HCT116 (cell line): ENCODE measurements around the gene PPIH. TPM values are rescaled to one million over a fixed set of nuclear protein-coding genes. Genes with fewer than 3 reads are reported as not detected.

Source experiments
- ATAC-seq: fragments of 200-7000 bp; cut with Tn5 transposase; 2 replicates; pipeline ENCODE4 v1.9.1; 2020; ENCODE audit warnings: mild to moderate bottlenecking, moderate library complexity
- BruUV-seq: library from RNA; stranded (reverse); fragments of 400-500 nt; replicated peaks from 2 replicates; lab custom pipeline; 2021; lab: Mats Ljungman, UMichigan
- CTCF ChIA-PET: fragments of 300-600 bp; sonication (Branson Sonifier 250); formaldehyde crosslinking; loops from one replicate; lab custom pipeline; 2021; ENCODE audit warnings: antibody characterized with exemption; lab: Charles Lee
- POLR2A ChIA-PET: fragments of 300-600, 350-600 bp; sonication (Branson Sonifier 250); formaldehyde crosslinking; loops from one replicate; lab custom pipeline; 2021; ENCODE audit warnings: antibody characterized with exemption; lab: Charles Lee
- RAD21 ChIA-PET, 2 experiments: fragments of 300-600 bp; sonication (Branson Sonifier 250); formaldehyde crosslinking; loops; one replicate each; lab custom pipeline; 2023; ENCODE audit warnings: low total read pairs in 2 of 2; ENCODE audit not compliant: uncharacterized antibody in 2 of 2, unreplicated experiment in 2 of 2, low non-redundant PET in 1 of 2; lab: Charles Lee
- DNase-seq: peaks from one replicate; pipeline ENCODE4 v3.0.0-alpha.2; 2010; ENCODE audit warnings: low read depth, low spot score
- H2AFZ ChIP-seq: fragments of 200-600 bp; shearing (Covaris generic), sonication (generic); 2 replicates; pipeline ENCODE4 v1.6.1; 2017; ENCODE audit warnings: low read depth, mixed run types, mixed read lengths, antibody characterized with exemption, low read length; ENCODE audit not compliant: poor library complexity, severe bottlenecking
- H3K27ac ChIP-seq: 2 replicates; pipeline ENCODE4 v1.5.1; 2012; ENCODE audit warnings: low read depth, low read length
- H3K27me3 ChIP-seq: fragments of 200-600 bp; sonication (generic); 2 replicates; pipeline ENCODE4 v1.6.1; 2016; ENCODE audit warnings: mixed run types, low read length, mixed read lengths; ENCODE audit not compliant: insufficient read depth
- H3K36me3 ChIP-seq, 2 experiments: fragments of 200-500 bp in 1 of 2; fragments of 200-600 bp in 1 of 2; sonication (Bioruptor generic) in 1 of 2; sonication (generic) in 1 of 2; 2 replicates each; pipeline versions ENCODE4 v1.5.1 to v1.6.1; 2014 to 2016; ENCODE audit warnings: low read length in 2 of 2, inconsistent platforms in 1 of 2, mixed read lengths in 1 of 2, mixed run types in 1 of 2; ENCODE audit not compliant: insufficient read depth in 2 of 2, control insufficient read depth in 1 of 2
- H3K4me1 ChIP-seq, 2 experiments: fragments of 200-600 bp in 1 of 2; sonication (generic) in 1 of 2; 2 replicates each; pipeline versions ENCODE4 v1.5.1 to v1.6.1; 2012 to 2017; ENCODE audit warnings: low read length in 2 of 2, inconsistent platforms in 1 of 2, mild to moderate bottlenecking in 1 of 2, mixed read lengths in 1 of 2, mixed run types in 1 of 2, moderate library complexity in 1 of 2; ENCODE audit not compliant: insufficient read depth in 2 of 2, control insufficient read depth in 1 of 2
- H3K4me2 ChIP-seq: fragments of 200-600 bp; sonication (generic); 2 replicates; pipeline ENCODE4 v1.6.1; 2017; ENCODE audit warnings: mixed run types, low read length, mixed read lengths
- H3K4me3 ChIP-seq, 2 experiments: fragments of 200-600 bp in 1 of 2; sonication (generic) in 1 of 2; replicated peaks in 1 of 2; 2 replicates each; pipeline ENCODE4 v1.5.1; 2011 to 2016; ENCODE audit warnings: low read length in 2 of 2, control low read depth in 1 of 2, low read depth in 1 of 2, mild to moderate bottlenecking in 1 of 2, mixed read lengths in 1 of 2, mixed run types in 1 of 2
- H3K79me2 ChIP-seq: fragments of 200-600 bp; sonication (generic); 2 replicates; pipeline ENCODE4 v1.6.1; 2017; ENCODE audit warnings: mild to moderate bottlenecking, mixed run types, low read length, moderate library complexity, mixed read lengths; ENCODE audit not compliant: insufficient read depth
- H3K9ac ChIP-seq: fragments of 200-600 bp; sonication (generic); 2 replicates; pipeline ENCODE4 v1.6.1; 2016; ENCODE audit warnings: low read length, mixed read lengths
- H3K9me2 ChIP-seq: fragments of 200-600 bp; sonication (generic), shearing (Covaris generic); 2 replicates; pipeline ENCODE4 v1.6.1; 2017; ENCODE audit warnings: mixed run types, mild to moderate bottlenecking, moderate library complexity; ENCODE audit not compliant: insufficient read depth
- H3K9me3 ChIP-seq, 2 experiments: fragments of 200-500 bp in 1 of 2; fragments of 200-600 bp in 1 of 2; sonication (Bioruptor generic) in 1 of 2; sonication (generic) in 1 of 2; 2 replicates each; pipeline ENCODE4 v1.6.1; 2014 to 2017; ENCODE audit warnings: low read length in 2 of 2, mixed read lengths in 2 of 2, inconsistent platforms in 1 of 2, low read depth in 1 of 2, mild to moderate bottlenecking in 1 of 2, mixed run types in 1 of 2, moderate library complexity in 1 of 2; ENCODE audit not compliant: control insufficient read depth in 1 of 2, insufficient read depth in 1 of 2
- H4K20me1 ChIP-seq: fragments of 200-600 bp; sonication (generic), shearing (Covaris generic); 2 replicates; pipeline ENCODE4 v1.6.1; 2017; ENCODE audit warnings: mixed run types, mild to moderate bottlenecking, moderate library complexity; ENCODE audit not compliant: insufficient read depth
- CBX3 ChIP-seq: IDR thresholded peaks from 2 replicates; pipeline ENCODE4 v1.6.1; 2012; ENCODE audit warnings: low read depth
- CEBPB ChIP-seq: IDR thresholded peaks from 2 replicates; pipeline ENCODE4 v1.6.1; 2012; ENCODE audit warnings: low read depth
- CTCF ChIP-seq, 3 experiments: fragments of 200-600 bp in 1 of 3; sonication (generic) in 1 of 3; IDR thresholded peaks in 2 of 3; conservative IDR thresholded peaks in 1 of 3; 2 replicates each; pipeline ENCODE4 v1.5.1; 2012 to 2017; ENCODE audit warnings: low read depth in 2 of 3, low read length in 2 of 3, antibody characterized with exemption in 1 of 3, borderline replicate concordance in 1 of 3, control low read depth in 1 of 3, mild to moderate bottlenecking in 1 of 3, mixed read lengths in 1 of 3, mixed run types in 1 of 3, moderate library complexity in 1 of 3; ENCODE audit not compliant: insufficient read depth in 1 of 3
- EGR1 ChIP-seq: IDR thresholded peaks from 2 replicates; pipeline ENCODE4 v1.6.1; 2012; ENCODE audit warnings: low read depth
- ELF1 ChIP-seq: IDR thresholded peaks from 2 replicates; pipeline ENCODE4 v1.6.1; 2012; ENCODE audit warnings: low read depth, borderline replicate concordance
- EZH2 ChIP-seq: fragments of 200-600 bp; sonication (generic); IDR thresholded peaks from 2 replicates; pipeline ENCODE4 v1.6.1; 2017; ENCODE audit warnings: antibody characterized with exemption, mixed run types
- EZH2phosphoT487 ChIP-seq: fragments of 200-600 bp; IDR thresholded peaks from 2 replicates; pipeline ENCODE4 v1.6.1; 2018; ENCODE audit warnings: antibody characterized with exemption, borderline replicate concordance
- FOSL1 ChIP-seq: IDR thresholded peaks from 2 replicates; pipeline ENCODE4 v1.6.1; 2012; ENCODE audit warnings: low read depth
- JUND ChIP-seq: IDR thresholded peaks from 2 replicates; pipeline ENCODE4 v1.6.1; 2012
- MAX ChIP-seq: IDR thresholded peaks from 2 replicates; pipeline ENCODE4 v1.6.1; 2012
- POLR2A ChIP-seq: IDR thresholded peaks from 2 replicates; pipeline ENCODE4 v1.7.0; 2011; ENCODE audit warnings: borderline replicate concordance; ENCODE audit not compliant: insufficient read depth, insufficient read length; ENCODE audit errors: extremely low read depth
- POLR2AphosphoS5 ChIP-seq: IDR thresholded peaks from 2 replicates; pipeline ENCODE4 v1.6.1; 2011; ENCODE audit warnings: mild to moderate bottlenecking, low read depth, low read length, moderate library complexity
- RAD21 ChIP-seq: IDR thresholded peaks from 2 replicates; pipeline ENCODE4 v1.6.1; 2012; ENCODE audit warnings: low read depth, mild to moderate bottlenecking
- SIN3A ChIP-seq: IDR thresholded peaks from 2 replicates; pipeline ENCODE4 v1.6.1; 2012; ENCODE audit warnings: low read depth
- SP1 ChIP-seq: IDR thresholded peaks from 2 replicates; pipeline ENCODE4 v1.6.1; 2012; ENCODE audit warnings: low read depth
- SRF ChIP-seq: IDR thresholded peaks from 2 replicates; pipeline ENCODE4 v1.6.1; 2012; ENCODE audit warnings: low read depth
- YY1 ChIP-seq: IDR thresholded peaks from 2 replicates; pipeline ENCODE4 v1.6.1; 2011; ENCODE audit warnings: low read length, low read depth, moderate library complexity, mild to moderate bottlenecking; ENCODE audit not compliant: insufficient replicate concordance; ENCODE audit errors: extremely low read depth
- ZBTB33 ChIP-seq: IDR thresholded peaks from 2 replicates; pipeline ENCODE4 v1.6.1; 2011; ENCODE audit warnings: mild to moderate bottlenecking, low read length, moderate library complexity; ENCODE audit not compliant: insufficient replicate concordance; ENCODE audit errors: extremely low read depth
- ZFX ChIP-seq: fragments of 450-650 bp; IDR thresholded peaks from 2 replicates; pipeline ENCODE4 v1.6.1; 2017
- ZNF274 ChIP-seq: fragments of 200-500 bp; sonication (Bioruptor generic); IDR thresholded peaks from 2 replicates; pipeline ENCODE4 v1.6.1; 2014; ENCODE audit warnings: mild to moderate bottlenecking, low read depth, low read length, inconsistent platforms
- intact Hi-C: fragments of 100-400 bp; cut with micrococcal nuclease; formaldehyde crosslinking; loops from 2 replicates; pipeline ENCODE4 v1.10.0; 2022
- total RNA-seq: library from RNA; stranded (reverse); gene quantifications from one replicate; pipeline ENCODE4 v1.2.1, GENCODE V29; 2021; ENCODE audit not compliant: unreplicated experiment
- TF ChIP-seq, protein P1 (sequence below): IDR thresholded peaks from 2 replicates; pipeline ENCODE4 v1.6.1; 2012

Gene PPIH
- total RNA-seq, 1 experiment from 2014 or later: 100 TPM

GRCh38 chr1:42682739-42683531 is 24.7 kb downstream of the PPIH start:
- POLR2A ChIA-PET: interaction anchor here (0.7 to 2.0 kb wide), 12 partner anchors 8 to 345 kb away, joined by 3 to 9 read pairs (median 5); partner anchors contain the start of genes C1orf50, P3H1 and PPIH
- RAD21 ChIA-PET: no interaction called here
- peak overlapping the region; percentile 86 to 88 for H3K4me3 ChIP-seq
- no TSS peak for BruUV-seq
- peak overlapping the region; percentile 87 for H3K27ac ChIP-seq
- intact Hi-C loops: no loop called here
- H3K27me3 ChIP-seq: no peaks in the 10 kb centered on the region
- CTCF ChIA-PET: interaction anchor here (1.3 kb wide), 1 partner anchor 105 kb away, joined by 4 read pairs; no protein-coding TSS in a partner anchor
- H3K9me2 ChIP-seq: no peaks in the 10 kb centered on the region
- H4K20me1 ChIP-seq: peaks cover 43% of the 10 kb centered on the region; the same call in 1 of the 2 replicates
- H3K36me3 ChIP-seq: peaks cover 16 to 41% of the 10 kb centered on the region in 2 experiments; a peak in 2 of 4 replicates
- H3K4me2 ChIP-seq: peak overlapping the region; percentile 78
- H2AFZ ChIP-seq: no peak overlapping the region
- peak; percentile 29 for DNase-seq
- peaks cover 69% of the 10 kb centered on the region for H3K79me2 ChIP-seq
- H3K9ac ChIP-seq: peak overlapping the region; percentile 94
- H3K4me1 ChIP-seq: peaks cover 8 to 32% of the 10 kb centered on the region in 2 experiments
- ATAC-seq: peak; percentile 41
- no peaks in the 10 kb centered on the region for H3K9me3 ChIP-seq
- TF ChIP-seq POLR2AphosphoS5: peak; percentile 43
- TF ChIP-seq ZNF274: no peak
- TF ChIP-seq, protein P1, sequence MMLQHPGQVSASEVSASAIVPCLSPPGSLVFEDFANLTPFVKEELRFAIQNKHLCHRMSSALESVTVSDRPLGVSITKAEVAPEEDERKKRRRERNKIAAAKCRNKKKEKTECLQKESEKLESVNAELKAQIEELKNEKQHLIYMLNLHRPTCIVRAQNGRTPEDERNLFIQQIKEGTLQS: no peak
- no peak for TF ChIP-seq RAD21
- TF ChIP-seq MAX: peak; percentile 95
- no peak for TF ChIP-seq SRF
- no peak for TF ChIP-seq JUND
- no peak for TF ChIP-seq CEBPB
- no peak for TF ChIP-seq ELF1
- no peak for TF ChIP-seq CBX3
- no peak for TF ChIP-seq EZH2phosphoT487
- no peak for TF ChIP-seq EZH2
- no peak for TF ChIP-seq SP1
- peak; percentile 67 for TF ChIP-seq SIN3A
- peak; percentile 89 for TF ChIP-seq EGR1
- TF ChIP-seq CTCF (IDR thresholded peaks at IDR 0.05 in 2 of 3, conservative IDR thresholded peaks at IDR 0.05 in 1 of 3; ENCODE audit: borderline replicate concordance in 1 of 3, insufficient read depth in 1 of 3, low read depth in 2 of 3, low read length in 2 of 3): no peak
- TF ChIP-seq ZFX: peak; percentile 84
- TF ChIP-seq POLR2A: no peak
- no peak for TF ChIP-seq YY1
- TF ChIP-seq ZBTB33: no peak
- no peak for TF ChIP-seq FOSL1
